ENCODE data around the gene PILRB.
A peak's percentile ranks its signal among the peaks of the same experiment; 100 is the strongest.
"Not testable (repeated sequence)": the region's sequence is repeated elsewhere in the genome, so short reads cannot be mapped to it uniquely, and the experiment has no call there.

PILRB gene

GRCh38 chr7:100358027-100358856 is at the start of gene PILRB:
TSS of gene PILRB (plus strand) at chr7:100358117. CDS start at chr7:100358303, 186 bp downstream.
- TF ChIP-seq, protein P1, sequence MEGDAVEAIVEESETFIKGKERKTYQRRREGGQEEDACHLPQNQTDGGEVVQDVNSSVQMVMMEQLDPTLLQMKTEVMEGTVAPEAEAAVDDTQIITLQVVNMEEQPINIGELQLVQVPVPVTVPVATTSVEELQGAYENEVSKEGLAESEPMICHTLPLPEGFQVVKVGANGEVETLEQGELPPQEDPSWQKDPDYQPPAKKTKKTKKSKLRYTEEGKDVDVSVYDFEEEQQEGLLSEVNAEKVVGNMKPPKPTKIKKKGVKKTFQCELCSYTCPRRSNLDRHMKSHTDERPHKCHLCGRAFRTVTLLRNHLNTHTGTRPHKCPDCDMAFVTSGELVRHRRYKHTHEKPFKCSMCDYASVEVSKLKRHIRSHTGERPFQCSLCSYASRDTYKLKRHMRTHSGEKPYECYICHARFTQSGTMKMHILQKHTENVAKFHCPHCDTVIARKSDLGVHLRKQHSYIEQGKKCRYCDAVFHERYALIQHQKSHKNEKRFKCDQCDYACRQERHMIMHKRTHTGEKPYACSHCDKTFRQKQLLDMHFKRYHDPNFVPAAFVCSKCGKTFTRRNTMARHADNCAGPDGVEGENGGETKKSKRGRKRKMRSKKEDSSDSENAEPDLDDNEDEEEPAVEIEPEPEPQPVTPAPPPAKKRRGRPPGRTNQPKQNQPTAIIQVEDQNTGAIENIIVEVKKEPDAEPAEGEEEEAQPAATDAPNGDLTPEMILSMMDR (IDR thresholded peaks at IDR 0.05; ENCODE audit: control extremely low read depth, extremely low read depth, low read depth, missing control alignments) = peak; percentile 21
- CTCF ChIA-PET = interaction anchor here (1.1 to 2.5 kb wide), 3 partner anchors 14 to 50 kb away, joined by 3 to 16 read pairs (median 3); no protein-coding TSS in a partner anchor
- POLR2A ChIA-PET = interaction anchor here (1.1 kb wide), 1 partner anchor 11 kb away, joined by 3 read pairs; no protein-coding TSS in a partner anchor
- no peak for DNase-seq (ENCODE audit: extremely low spot score)

DNA sequence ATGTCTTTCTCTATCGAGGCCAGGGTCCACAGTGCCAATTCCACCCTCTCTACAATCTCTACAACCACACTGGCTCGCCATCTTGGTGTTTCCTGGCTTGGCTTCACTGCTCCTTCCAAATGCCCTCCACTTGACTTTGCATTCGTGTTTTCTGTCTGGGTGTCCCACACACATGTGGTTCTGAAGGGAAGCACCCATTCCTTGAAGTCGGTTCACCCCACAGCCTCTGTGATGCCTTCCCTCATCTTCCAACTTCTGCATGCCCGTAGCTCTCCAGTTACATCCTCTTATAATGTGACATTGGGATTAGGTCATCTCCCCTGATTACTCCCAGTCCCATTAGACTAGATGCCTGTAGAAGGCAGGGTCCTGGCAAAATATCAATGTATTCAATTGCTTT is 39.6 kb upstream of the PILRB start:
- CTCF ChIA-PET; DNase-seq (ENCODE audit: extremely low spot score); POLR2A ChIA-PET: not testable (repeated sequence)

GRCh38 chr7:100321648-100322047 is 36.3 kb upstream of the PILRB start:
- DNase-seq (ENCODE audit: extremely low spot score); POLR2A ChIA-PET; CTCF ChIA-PET: not testable (repeated sequence)

DNA sequence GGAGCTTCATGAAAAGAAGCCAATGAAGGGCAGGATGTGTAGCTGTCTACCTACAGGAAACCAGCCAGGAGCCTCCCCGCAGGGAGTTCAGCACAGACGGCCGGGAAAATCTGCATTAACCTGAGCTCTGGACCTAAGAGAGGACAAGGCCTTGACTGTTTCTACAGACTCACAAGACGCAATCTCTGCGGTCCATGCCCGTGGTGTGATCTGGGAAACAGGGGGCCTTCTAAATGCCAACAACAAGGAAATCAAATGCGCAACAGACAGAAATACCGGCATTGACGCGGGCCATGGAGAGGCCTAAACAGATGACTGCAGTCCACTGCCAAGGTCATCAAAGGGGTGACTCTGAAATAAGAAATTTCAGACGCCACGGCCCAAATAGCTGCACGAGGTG is 33.7 kb upstream of the PILRB start:
- DNase-seq (ENCODE audit: extremely low spot score); CTCF ChIA-PET; POLR2A ChIA-PET: not testable (repeated sequence)

DNA sequence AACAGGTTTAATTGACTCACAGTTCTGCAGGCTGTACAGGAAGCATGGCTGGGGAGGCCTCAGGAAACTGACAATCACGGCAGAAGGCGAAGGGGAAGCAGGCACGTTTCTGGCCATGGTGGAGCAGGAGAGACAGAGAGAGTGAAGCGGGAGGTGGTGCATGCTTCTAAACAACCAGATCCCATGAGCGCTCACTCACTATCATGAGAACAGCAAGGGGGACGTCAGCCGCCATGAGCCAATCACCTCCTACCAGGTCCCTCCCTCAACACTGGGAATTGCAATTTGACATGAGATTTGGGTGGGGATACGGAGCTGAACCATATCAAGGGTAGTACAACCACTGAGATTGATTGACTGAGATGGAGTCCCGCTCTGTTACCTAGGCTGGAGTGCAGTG is 32.2 kb upstream of the PILRB start:
- POLR2A ChIA-PET; DNase-seq (ENCODE audit: extremely low spot score); CTCF ChIA-PET: not testable (repeated sequence)

DNA sequence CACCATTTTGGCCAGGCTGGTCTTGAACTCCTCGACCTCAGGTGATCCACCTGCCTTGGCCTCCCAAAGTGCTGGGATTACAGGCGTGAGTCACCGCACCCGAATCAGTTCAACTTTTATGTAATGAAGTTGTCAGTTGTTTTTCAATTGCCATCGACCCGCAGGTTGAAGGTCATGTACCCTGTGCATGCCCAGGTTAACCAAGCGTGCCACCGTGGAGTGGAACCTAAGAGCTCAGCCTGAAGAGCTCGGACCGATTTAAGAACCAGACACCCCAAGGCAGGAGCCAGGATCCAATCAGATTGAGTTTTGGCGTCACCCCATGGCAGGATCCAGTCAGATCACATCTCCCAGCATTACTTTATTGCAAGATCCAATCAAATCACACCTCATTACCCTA is 31.0 kb upstream of the PILRB start:
- POLR2A ChIA-PET; CTCF ChIA-PET; DNase-seq (ENCODE audit: extremely low spot score): not testable (repeated sequence)

DNA sequence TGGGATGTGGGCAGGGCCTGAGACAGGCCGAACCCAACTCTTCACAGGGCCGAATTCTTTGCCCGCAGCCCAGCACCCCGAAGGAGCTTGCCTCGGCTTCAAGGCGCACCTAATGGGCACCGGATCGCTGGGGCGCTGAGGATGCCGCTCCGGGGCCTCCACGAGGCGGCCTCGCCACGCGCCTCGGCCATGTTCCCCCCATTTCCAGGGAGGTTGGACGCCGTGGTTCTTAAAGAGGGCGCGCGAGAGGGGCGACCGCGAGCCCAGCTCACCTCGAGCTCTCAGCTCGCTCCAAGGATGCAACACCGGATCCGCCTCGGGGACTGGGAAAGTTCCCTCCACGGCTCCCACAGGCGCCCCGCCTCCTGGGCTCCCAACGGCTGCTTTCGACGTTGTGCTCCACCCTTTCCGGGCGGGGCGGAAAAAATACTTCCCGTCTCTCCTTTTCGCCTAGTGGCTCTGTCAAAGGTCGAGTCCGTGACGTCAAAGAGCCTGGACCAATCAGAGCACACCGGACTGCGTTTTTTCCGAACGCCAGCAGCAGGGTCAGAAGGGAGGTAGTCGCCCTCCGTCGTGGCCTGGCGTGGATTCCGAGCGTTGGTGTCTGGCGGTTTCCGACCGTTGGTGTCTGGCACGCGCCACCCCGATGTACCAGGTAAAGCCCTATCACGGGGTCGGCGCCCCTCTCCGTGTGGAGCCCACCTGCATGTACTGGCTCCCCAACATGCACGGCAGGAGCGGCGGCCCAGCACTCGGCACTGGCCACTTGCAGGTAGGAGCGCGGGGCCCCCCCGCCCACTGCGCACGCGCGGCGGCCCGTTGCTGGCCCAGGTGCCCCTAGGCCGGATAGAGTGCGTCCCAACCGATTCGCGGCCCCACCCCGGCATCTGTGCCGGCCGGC is 22.1 kb upstream of the PILRB start:
- POLR2A ChIA-PET = interaction anchor here (0.6 kb wide), 1 partner anchor 72 kb away, joined by 3 read pairs; no protein-coding TSS in a partner anchor
- DNase-seq (ENCODE audit: extremely low spot score) = peak; percentile 86
- CTCF ChIA-PET = interaction anchor here (1.9 kb wide), 1 partner anchor 9 kb away, joined by 5 read pairs; no protein-coding TSS in a partner anchor

- POLR2A ChIA-PET; CTCF ChIA-PET; DNase-seq (ENCODE audit: extremely low spot score): not testable (repeated sequence)
Measured at GRCh38 chr7:100338083-100338696, 19.7 kb upstream of the PILRB start.

- DNase-seq (ENCODE audit: extremely low spot score); POLR2A ChIA-PET; CTCF ChIA-PET: not testable (repeated sequence)
Measured at GRCh38 chr7:100341286-100341685, 16.6 kb upstream of the PILRB start.

GRCh38 chr7:100342765-100343164 is 15.2 kb upstream of the PILRB start:
- CTCF ChIA-PET = interaction anchor here (3.8 kb wide), 1 partner anchor 210 kb away, joined by 22 read pairs; no protein-coding TSS in a partner anchor
- TF ChIP-seq, protein P1 (IDR thresholded peaks at IDR 0.05; ENCODE audit: control extremely low read depth, extremely low read depth, low read depth, missing control alignments) = no peak
- no peak for DNase-seq (ENCODE audit: extremely low spot score)
- POLR2A ChIA-PET = no interaction called here

DNA sequence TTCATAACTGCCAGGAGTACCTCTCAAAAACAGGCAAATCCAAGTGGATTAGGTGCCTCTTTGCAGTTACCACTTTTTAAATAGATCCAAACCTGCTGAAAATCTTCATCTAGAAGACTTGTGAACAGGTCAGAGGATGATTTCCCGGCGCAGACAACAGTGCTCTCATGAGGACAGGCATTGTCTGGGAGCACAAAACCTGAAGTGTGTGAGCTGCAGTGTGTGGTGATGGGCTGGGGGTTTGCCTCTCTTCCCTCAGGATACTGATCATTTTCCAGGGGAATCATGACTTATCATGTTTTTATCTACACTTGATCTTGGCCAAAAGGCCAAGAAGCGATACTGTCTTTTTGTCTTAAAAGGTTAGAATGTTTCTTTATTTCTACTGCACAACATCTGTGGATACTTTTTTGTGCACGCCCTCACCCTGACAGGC is 13.8 kb upstream of the PILRB start:
- POLR2A ChIA-PET = interaction anchor here (1.0 to 1.4 kb wide), 3 partner anchors 22 to 122 kb away, joined by 3 to 6 read pairs (median 4); no protein-coding TSS in a partner anchor
- CTCF ChIA-PET = interaction anchor here (1.0 to 3.8 kb wide), 12 partner anchors 8 to 233 kb away, joined by 3 to 22 read pairs (median 4); no protein-coding TSS in a partner anchor
- not testable (repeated sequence) for DNase-seq (ENCODE audit: extremely low spot score)

Data from GM10248 (cell line).